ENCODE measurements around the gene TDP1. TPM values are rescaled to one million over a fixed set of nuclear protein-coding genes. Genes with fewer than 3 reads are reported as not detected.

TDP1 gene
- total and polyA plus RNA-seq, 2 of the 13 experiments (the other 11 are each of a cell fraction or from before 2014, with no cell fraction given), result 16.4 to 31.2 TPM

- peak; percentile 82; the same call in 1 of the 2 replicates for TF ChIP-seq ZXDC (CRISPR knock-in tag; IDR thresholded peaks at IDR 0.05)
- no peak for TF ChIP-seq NBN (conservative IDR thresholded peaks at IDR 0.05)
- TF ChIP-seq ZNF484 (CRISPR knock-in tag; IDR thresholded peaks at IDR 0.05; ENCODE audit: borderline replicate concordance, low read depth), result no peak
- TF ChIP-seq ZNF501 (CRISPR knock-in tag; IDR thresholded peaks at IDR 0.05), result peak; percentile 50; the same call in 1 of the 2 replicates
- no peak for TF ChIP-seq CHCHD3 (CRISPR knock-in tag; IDR thresholded peaks at IDR 0.05)
- TF ChIP-seq RORA (CRISPR knock-in tag; IDR thresholded peaks at IDR 0.05), result no peak
- TF ChIP-seq PPARG (CRISPR knock-in tag; conservative IDR thresholded peaks at IDR 0.05), result 0 out of 2 replicates have a peak, but pooled peaks have one; percentile 7
- TF ChIP-seq ZNF263 (CRISPR knock-in tag; IDR thresholded peaks at IDR 0.05), result no peak
- TF ChIP-seq ZNF431 (CRISPR knock-in tag; IDR thresholded peaks at IDR 0.05; ENCODE audit: borderline replicate concordance, low read depth), result 0 out of 2 replicates have a peak, but pooled peaks have one; percentile 49
- TF ChIP-seq FOXC1 (CRISPR knock-in tag; IDR thresholded peaks at IDR 0.05; ENCODE audit: borderline replicate concordance), result 0 out of 2 replicates have a peak, but pooled peaks have one; percentile 62
- TF ChIP-seq ELF3 (CRISPR knock-in tag; IDR thresholded peaks at IDR 0.05), result peak; percentile 48; the same call in 1 of the 2 replicates
- peak; percentile 75 for TF ChIP-seq ZNF547 (CRISPR knock-in tag; IDR thresholded peaks at IDR 0.05)
- no peak for TF ChIP-seq ZNF512B (CRISPR knock-in tag; IDR thresholded peaks at IDR 0.05; ENCODE audit: borderline replicate concordance)
- peak; percentile 98 for TF ChIP-seq NFYC (CRISPR knock-in tag; IDR thresholded peaks at IDR 0.05)
- no peak for TF ChIP-seq IRX3 (CRISPR knock-in tag; IDR thresholded peaks at IDR 0.05; ENCODE audit: borderline replicate concordance, low read depth)
- TF ChIP-seq ZNF703 (CRISPR knock-in tag; IDR thresholded peaks at IDR 0.05; ENCODE audit: borderline replicate concordance), result no peak
- 0 out of 2 replicates have a peak, but pooled peaks have one; percentile 36 for TF ChIP-seq ZNF580 (CRISPR knock-in tag; IDR thresholded peaks at IDR 0.05; ENCODE audit: borderline replicate concordance, low read depth)
- TF ChIP-seq GATAD1 (CRISPR knock-in tag; IDR thresholded peaks at IDR 0.05), result peak; percentile 73
- 0 out of 2 replicates have a peak, but pooled peaks have one; percentile 49 for TF ChIP-seq ZNF607 (CRISPR knock-in tag; IDR thresholded peaks at IDR 0.05; ENCODE audit: borderline replicate concordance)
- TF ChIP-seq NFYB (CRISPR knock-in tag; IDR thresholded peaks at IDR 0.05), result peak; percentile 93
- no peak for TF ChIP-seq DNMT3B (CRISPR knock-in tag; conservative IDR thresholded peaks at IDR 0.05)
Measured at GRCh38 chr14:89954070-89955021, 1.4 kb upstream of the TDP1 start, which contains the start of gene EFCAB11 (continued).

Measured in HepG2 (cell line).